Calu3 (cell line): ENCODE results near the gene SAMD4A. TPM values are rescaled to one million over a fixed set of nuclear protein-coding genes. Genes with fewer than 3 reads are reported as not detected.

Experiments used
- BruUV-seq: library from RNA; stranded (reverse); fragments of 400-500 nt; replicated peaks from 2 replicates; lab custom pipeline; 2021; lab: Mats Ljungman, UMichigan
- CTCF ChIA-PET: fragments of 300-600 bp; sonication (Branson Sonifier 250); formaldehyde crosslinking; loops from one replicate; lab custom pipeline; 2022; ENCODE audit warnings: antibody characterized with exemption; lab: Charles Lee
- DNase-seq: peaks from one replicate; pipeline ENCODE4 v3.0.0; 2022
- H3K27ac Mint-ChIP-seq: one replicate; pipeline ENCODE4 v1.8.0; 2022; ENCODE audit warnings: mixed read lengths; ENCODE audit not compliant: unreplicated experiment
- H3K27me3 Mint-ChIP-seq: one replicate; pipeline ENCODE4 v1.8.0; 2022; ENCODE audit warnings: mixed read lengths; ENCODE audit not compliant: unreplicated experiment
- H3K36me3 Mint-ChIP-seq: one replicate; pipeline ENCODE4 v1.8.0; 2022; ENCODE audit warnings: mild to moderate bottlenecking, moderate library complexity, mixed read lengths; ENCODE audit not compliant: insufficient read depth, unreplicated experiment
- H3K4me1 Mint-ChIP-seq: one replicate; pipeline ENCODE4 v1.8.0; 2022; ENCODE audit warnings: mild to moderate bottlenecking, low read depth, mixed read lengths; ENCODE audit not compliant: unreplicated experiment
- H3K4me3 Mint-ChIP-seq: one replicate; pipeline ENCODE4 v1.8.0; 2022; ENCODE audit warnings: mild to moderate bottlenecking, low read depth, moderate library complexity, mixed read lengths; ENCODE audit not compliant: unreplicated experiment
- H3K9me3 Mint-ChIP-seq: one replicate; pipeline ENCODE4 v1.8.0; 2022; ENCODE audit warnings: low read depth, mixed read lengths; ENCODE audit not compliant: unreplicated experiment
- intact Hi-C: fragments of 100-400 bp; cut with micrococcal nuclease; formaldehyde crosslinking; loops from one replicate; pipeline ENCODE4 v1.10.0; 2022; ENCODE audit not compliant: unreplicated experiment
- total RNA-seq: library from RNA; stranded (reverse); gene quantifications from 2 replicates; pipeline ENCODE4 v1.2.3, GENCODE V29; 2022
- TF ChIP-seq, protein P1 (sequence below): fragments of 200-600 bp; IDR thresholded peaks from one replicate; pipeline ENCODE4 v1.8.0; 2022; ENCODE audit warnings: antibody characterized with exemption; ENCODE audit not compliant: unreplicated experiment

The SAMD4A gene
- total RNA-seq, 1 experiment from 2014 or later, result 14.4 TPM

DNA sequence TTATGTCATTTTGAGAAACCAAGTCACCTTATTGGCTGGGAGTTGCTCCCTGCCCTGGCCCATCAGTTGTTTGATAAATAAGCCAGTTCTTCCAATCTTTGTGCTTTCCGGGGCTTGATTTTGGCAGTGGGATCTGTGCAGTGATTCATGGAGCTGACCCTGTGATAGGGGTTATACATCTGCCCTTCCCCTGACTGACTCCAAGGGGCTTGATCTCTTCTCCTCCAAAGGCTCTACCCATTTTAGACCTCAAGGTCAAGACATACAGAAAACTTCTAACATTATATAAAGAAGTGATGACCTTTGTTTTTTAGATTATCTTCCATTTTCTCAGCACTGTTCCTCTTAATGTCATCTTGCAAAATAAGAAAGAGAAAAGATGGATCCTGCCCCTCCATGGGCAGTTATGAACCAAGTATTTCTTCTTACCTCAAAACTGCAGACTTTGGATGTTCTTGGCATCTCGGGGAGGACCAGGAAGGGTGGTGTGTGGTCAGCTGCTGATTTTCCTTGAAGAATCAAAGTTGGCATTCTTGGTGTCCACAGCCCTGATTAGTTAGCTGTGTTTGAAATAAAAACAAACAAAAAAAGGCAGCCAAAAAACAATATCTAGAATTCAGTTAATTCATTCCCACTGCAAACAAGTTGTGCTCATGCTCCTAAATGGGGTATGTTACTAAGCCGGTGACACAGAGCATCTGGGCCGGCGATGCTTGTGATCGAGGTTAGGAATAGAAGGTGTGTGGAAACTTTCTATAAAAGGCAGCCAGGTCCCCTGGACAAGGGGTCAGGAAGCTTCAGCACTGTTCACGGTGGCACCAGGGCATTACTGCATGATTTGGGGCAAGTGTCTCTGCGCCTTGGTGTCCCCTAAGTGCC, 120.2 kb downstream of the SAMD4A start:
- H3K36me3 Mint-ChIP-seq, result no peaks in the 10 kb centered on the region

DNA sequence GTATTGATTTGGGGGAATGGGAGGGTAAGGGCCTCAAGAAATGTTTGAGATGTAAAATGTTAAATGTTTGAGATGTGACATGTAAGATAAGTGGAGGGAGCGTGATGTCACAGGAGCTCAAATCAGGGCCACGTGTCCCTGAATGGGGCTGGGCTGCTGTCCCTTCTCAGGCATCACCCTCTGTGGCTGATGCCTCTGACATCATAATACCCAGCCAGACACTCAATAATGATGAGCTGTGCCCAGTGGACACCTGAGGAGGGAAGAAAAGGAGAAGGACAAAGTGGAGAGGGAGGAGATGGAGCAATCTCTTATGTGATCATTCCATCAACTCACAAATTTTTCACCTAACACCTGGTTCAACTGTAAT, 120.8 kb downstream of the SAMD4A start:
- H3K9me3 Mint-ChIP-seq, result no peaks in the 10 kb centered on the region
- no peak overlapping the region for H3K4me3 Mint-ChIP-seq
- intact Hi-C loops, result no loop called here
- no peaks in the 10 kb centered on the region for H3K4me1 Mint-ChIP-seq
- TF ChIP-seq, protein P1, sequence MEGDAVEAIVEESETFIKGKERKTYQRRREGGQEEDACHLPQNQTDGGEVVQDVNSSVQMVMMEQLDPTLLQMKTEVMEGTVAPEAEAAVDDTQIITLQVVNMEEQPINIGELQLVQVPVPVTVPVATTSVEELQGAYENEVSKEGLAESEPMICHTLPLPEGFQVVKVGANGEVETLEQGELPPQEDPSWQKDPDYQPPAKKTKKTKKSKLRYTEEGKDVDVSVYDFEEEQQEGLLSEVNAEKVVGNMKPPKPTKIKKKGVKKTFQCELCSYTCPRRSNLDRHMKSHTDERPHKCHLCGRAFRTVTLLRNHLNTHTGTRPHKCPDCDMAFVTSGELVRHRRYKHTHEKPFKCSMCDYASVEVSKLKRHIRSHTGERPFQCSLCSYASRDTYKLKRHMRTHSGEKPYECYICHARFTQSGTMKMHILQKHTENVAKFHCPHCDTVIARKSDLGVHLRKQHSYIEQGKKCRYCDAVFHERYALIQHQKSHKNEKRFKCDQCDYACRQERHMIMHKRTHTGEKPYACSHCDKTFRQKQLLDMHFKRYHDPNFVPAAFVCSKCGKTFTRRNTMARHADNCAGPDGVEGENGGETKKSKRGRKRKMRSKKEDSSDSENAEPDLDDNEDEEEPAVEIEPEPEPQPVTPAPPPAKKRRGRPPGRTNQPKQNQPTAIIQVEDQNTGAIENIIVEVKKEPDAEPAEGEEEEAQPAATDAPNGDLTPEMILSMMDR, result no peak
- H3K36me3 Mint-ChIP-seq, result no peaks in the 10 kb centered on the region
- CTCF ChIA-PET, result no interaction called here
- no peak overlapping the region for H3K27ac Mint-ChIP-seq
- no peak for DNase-seq
- BruUV-seq, result no TSS peak
- no peaks in the 10 kb centered on the region for H3K27me3 Mint-ChIP-seq

More for the DNA sequence above, 120.2 kb downstream of the SAMD4A start:
- Mint-ChIP-seq H3K27me3 (no peaks in the 10 kb centered on the region), H3K27ac (no peak overlapping the region), H3K4me3 (no peak overlapping the region), H3K9me3 (no peaks in the 10 kb centered on the region), H3K4me1 (no peaks in the 10 kb centered on the region)
- TF ChIP-seq, protein P1, result no peak
- no TSS peak for BruUV-seq
- CTCF ChIA-PET, result no interaction called here
- no peak for DNase-seq
- intact Hi-C loops, result no loop called here

DNA sequence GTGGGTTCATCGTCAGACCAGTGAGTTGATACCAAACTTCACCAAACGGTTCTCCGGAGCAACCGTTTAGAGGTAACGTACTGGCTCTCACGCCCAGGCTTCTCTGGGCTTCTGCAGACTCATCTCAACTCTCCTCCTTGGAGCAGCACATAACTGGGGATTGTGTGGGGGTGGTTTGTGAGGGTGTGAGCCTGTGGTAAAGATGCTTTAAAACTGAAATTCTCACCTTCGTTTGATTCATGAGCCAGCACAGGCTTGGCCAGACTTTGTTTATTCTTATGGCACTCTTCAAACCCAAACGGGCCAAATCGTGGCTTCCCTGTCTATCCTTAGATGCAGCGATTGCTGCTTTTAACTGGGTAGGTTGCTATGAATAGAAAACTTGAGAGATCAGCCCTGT, 121.3 kb downstream of the SAMD4A start:
- Mint-ChIP-seq H3K27ac (no peak overlapping the region), H3K36me3 (no peaks in the 10 kb centered on the region), H3K4me3 (no peak overlapping the region), H3K27me3 (no peaks in the 10 kb centered on the region), H3K4me1 (no peaks in the 10 kb centered on the region), H3K9me3 (no peaks in the 10 kb centered on the region)
- no TSS peak for BruUV-seq
- intact Hi-C loops, result no loop called here
- CTCF ChIA-PET, result no interaction called here
- no peak for DNase-seq
- TF ChIP-seq, protein P1, result no peak

DNA sequence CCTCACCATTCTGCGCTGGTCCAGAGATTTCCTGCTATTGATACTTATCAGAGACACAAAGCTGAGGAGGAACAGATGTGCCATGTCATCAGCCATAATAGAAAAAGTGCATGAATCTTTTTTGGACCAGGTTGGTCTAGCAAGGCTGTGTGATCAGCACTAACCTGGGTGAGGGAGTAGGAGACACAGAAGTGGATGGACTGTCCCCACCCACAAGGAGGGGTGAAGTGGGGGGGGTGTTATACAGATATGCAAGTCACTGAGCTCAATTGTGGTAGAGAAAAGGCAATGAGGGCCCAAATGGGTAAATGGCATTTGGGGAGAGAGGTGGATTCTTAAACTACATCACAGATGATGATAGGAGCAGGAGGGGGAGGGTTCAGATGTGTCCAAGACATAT, 123.0 kb downstream of the SAMD4A start:
- no peaks in the 10 kb centered on the region for H3K9me3 Mint-ChIP-seq

More for the DNA sequence above, 123.0 kb downstream of the SAMD4A start:
- TF ChIP-seq, protein P1, result no peak
- no TSS peak for BruUV-seq
- no peaks in the 10 kb centered on the region for H3K4me1 Mint-ChIP-seq
- no peak overlapping the region for H3K27ac Mint-ChIP-seq
- no peaks in the 10 kb centered on the region for H3K36me3 Mint-ChIP-seq
- no peaks in the 10 kb centered on the region for H3K27me3 Mint-ChIP-seq
- intact Hi-C loops, result loop anchor here (5.0 kb wide), 1 partner anchor 82 kb away; no protein-coding TSS in a partner anchor
- CTCF ChIA-PET, result interaction anchor here (3.0 kb wide), 1 partner anchor 125 kb away, joined by 31 read pairs; no protein-coding TSS in a partner anchor
- no peak overlapping the region for H3K4me3 Mint-ChIP-seq
- no peak for DNase-seq
